GM23248 (cell line): ENCODE results near the gene NCK2. TPM values are rescaled to one million over a fixed set of nuclear protein-coding genes. Genes with fewer than 3 reads are reported as not detected.
A peak's percentile ranks its signal among the peaks of the same experiment; 100 is the strongest.

Experiments
- DNase-seq: peaks from one replicate; pipeline ENCODE4 v3.0.0-alpha.2; 2015
- H2AFZ ChIP-seq: fragments of 200-600 bp; sonication (generic); 2 replicates; pipeline ENCODE4 v1.6.1; 2016; ENCODE audit warnings: antibody characterized with exemption
- H3F3A ChIP-seq: fragments of 200-600 bp; sonication (generic); 2 replicates; pipeline ENCODE4 v1.6.1; 2016; ENCODE audit warnings: mild to moderate bottlenecking, antibody characterized with exemption, mixed run types; ENCODE audit not compliant: insufficient read depth
- H3K27ac ChIP-seq: fragments of 200-600 bp; sonication (generic); 2 replicates; pipeline ENCODE4 v1.5.1; 2016; ENCODE audit warnings: mild to moderate bottlenecking
- H3K27me3 ChIP-seq: fragments of 200-600 bp; sonication (generic); replicated peaks from 2 replicates; pipeline ENCODE4 v1.6.1; 2016; ENCODE audit warnings: mild to moderate bottlenecking; ENCODE audit not compliant: insufficient read depth
- H3K36me3 ChIP-seq: fragments of 200-600 bp; sonication (generic); 2 replicates; pipeline ENCODE4 v1.6.1; 2016; ENCODE audit warnings: low read depth, mild to moderate bottlenecking
- H3K4me1 ChIP-seq: fragments of 200-600 bp; sonication (generic); 2 replicates; pipeline ENCODE4 v1.6.1; 2016; ENCODE audit warnings: mild to moderate bottlenecking; ENCODE audit not compliant: insufficient read depth
- H3K4me2 ChIP-seq: fragments of 200-600 bp; sonication (generic); one replicate; pipeline ENCODE4 v1.6.1; 2016; ENCODE audit warnings: mild to moderate bottlenecking; ENCODE audit not compliant: unreplicated experiment
- H3K4me3 ChIP-seq: fragments of 200-600 bp; sonication (generic); 2 replicates; pipeline ENCODE4 v1.5.1; 2016; ENCODE audit warnings: mild to moderate bottlenecking
- H3K79me2 ChIP-seq: fragments of 200-600 bp; sonication (generic); 2 replicates; pipeline ENCODE4 v1.6.1; 2016; ENCODE audit warnings: mild to moderate bottlenecking; ENCODE audit not compliant: insufficient read depth
- H3K9ac ChIP-seq: fragments of 200-600 bp; sonication (generic); 2 replicates; pipeline ENCODE4 v1.6.1; 2016; ENCODE audit warnings: mild to moderate bottlenecking
- H3K9me2 ChIP-seq: fragments of 200-600 bp; sonication (generic); 2 replicates; pipeline ENCODE4 v1.6.1; 2016; ENCODE audit warnings: mixed run types, mild to moderate bottlenecking, moderate library complexity; ENCODE audit not compliant: insufficient read depth
- H3K9me3 ChIP-seq: fragments of 200-600 bp; sonication (generic); one replicate; pipeline ENCODE4 v1.6.1; 2017; ENCODE audit warnings: low read depth
- H4K20me1 ChIP-seq: fragments of 200-600 bp; sonication (generic); 2 replicates; pipeline ENCODE4 v1.6.0; 2016; ENCODE audit not compliant: insufficient read depth
- EZH2 ChIP-seq: fragments of 200-600 bp; sonication (generic); IDR thresholded peaks from 2 replicates; pipeline ENCODE4 v1.6.1; 2018; ENCODE audit warnings: antibody characterized with exemption, mild to moderate bottlenecking; ENCODE audit not compliant: insufficient read depth, poor library complexity, severe bottlenecking
- EZH2phosphoT487 ChIP-seq: fragments of 200-600 bp; sonication (generic); IDR thresholded peaks from 2 replicates; pipeline ENCODE4 v1.6.1; 2018; ENCODE audit warnings: antibody characterized with exemption, moderate library complexity, mild to moderate bottlenecking, low read depth; ENCODE audit not compliant: insufficient read depth
- whole genome bisulfite sequencing, 2 experiments: methylation state at CpG; one replicate each; pipeline ENCODE4 v1.1.6; 2015 to 2017; ENCODE audit warnings: low lambda C conversion rate in 2 of 2, low coverage in 1 of 2; ENCODE audit errors: missing lambda C conversion rate in 2 of 2; 5-methylcytosine and 5-hydroxymethylcytosine counted together
- in situ Hi-C: fragments of 300-500 bp; cut with MboI; formaldehyde crosslinking; loops from 2 replicates; pipeline ENCODE4 v1.15.0; 2020
- polyA plus RNA-seq: library from polyadenylated mRNA; unstranded; fragments of >200 nt; fragmentation: Nextera tagmentation; extraction: Ambion mirVana; gene quantifications from 2 replicates; pipeline ENCODE4 v1.2.1, GENCODE V29; 2016
- total RNA-seq: library from RNA; depleted of rRNA; stranded (reverse); fragments of >200 nt; shearing (Covaris generic); gene quantifications from 2 replicates; pipeline ENCODE4 v1.2.3, GENCODE V29; 2014

Gene NCK2
- total and polyA plus RNA-seq, 2 experiments from 2014 or later = 5.1 to 25.2 TPM

DNA sequence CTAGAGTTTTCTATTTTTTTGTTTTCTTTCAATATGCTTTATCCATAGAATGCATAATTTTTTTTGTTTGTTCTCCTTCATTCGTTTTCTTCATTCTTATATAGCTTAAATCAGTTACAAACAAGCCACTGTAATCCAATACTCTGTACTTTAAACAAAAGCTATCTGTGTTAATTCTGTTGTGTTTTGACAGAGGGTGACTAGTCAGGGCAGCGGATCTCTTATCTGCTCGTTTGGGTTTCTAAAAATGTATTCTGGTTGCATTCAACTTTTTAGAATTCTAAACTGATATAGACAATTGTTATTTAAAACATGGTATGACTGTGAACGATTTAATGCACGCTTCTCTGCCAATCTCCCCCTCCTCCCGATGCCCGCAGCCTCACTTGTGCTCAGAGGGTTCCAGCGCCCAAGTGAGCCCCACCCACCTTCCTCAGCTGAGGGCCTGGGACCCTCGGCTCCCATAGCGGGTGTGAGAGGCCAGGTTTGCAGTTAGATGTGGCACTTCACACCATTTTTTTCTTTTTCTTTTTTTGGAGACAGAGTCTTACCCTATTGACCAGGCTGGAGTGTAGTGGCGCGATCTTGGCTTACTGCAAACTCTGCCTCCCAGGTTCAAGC is 44.1 kb downstream of the NCK2 start:
- Histone ChIP-seq H3K4me3 (no peak overlapping the region), H3K27me3 (no peaks in the 10 kb centered on the region), H3K4me2 (no peak overlapping the region), H3K9me3 (no peaks in the 10 kb centered on the region), H3F3A (no peaks in the 10 kb centered on the region), H4K20me1 (no peaks in the 10 kb centered on the region), H3K9ac (no peak overlapping the region), H2AFZ (no peak overlapping the region), H3K4me1 (peaks cover 16% of the 10 kb centered on the region), H3K79me2 (peaks cover 86% of the 10 kb centered on the region), H3K9me2 (no peaks in the 10 kb centered on the region), H3K27ac (no peak overlapping the region), H3K36me3 (no peaks in the 10 kb centered on the region)
- no peak for DNase-seq
- in situ Hi-C loops = no loop called here
- TF ChIP-seq EZH2phosphoT487 (no peak), EZH2 (no peak)
- WGBS, 2 experiments = 86 to 87% methylated on average over 12 of the region's 12 CpGs

DNA sequence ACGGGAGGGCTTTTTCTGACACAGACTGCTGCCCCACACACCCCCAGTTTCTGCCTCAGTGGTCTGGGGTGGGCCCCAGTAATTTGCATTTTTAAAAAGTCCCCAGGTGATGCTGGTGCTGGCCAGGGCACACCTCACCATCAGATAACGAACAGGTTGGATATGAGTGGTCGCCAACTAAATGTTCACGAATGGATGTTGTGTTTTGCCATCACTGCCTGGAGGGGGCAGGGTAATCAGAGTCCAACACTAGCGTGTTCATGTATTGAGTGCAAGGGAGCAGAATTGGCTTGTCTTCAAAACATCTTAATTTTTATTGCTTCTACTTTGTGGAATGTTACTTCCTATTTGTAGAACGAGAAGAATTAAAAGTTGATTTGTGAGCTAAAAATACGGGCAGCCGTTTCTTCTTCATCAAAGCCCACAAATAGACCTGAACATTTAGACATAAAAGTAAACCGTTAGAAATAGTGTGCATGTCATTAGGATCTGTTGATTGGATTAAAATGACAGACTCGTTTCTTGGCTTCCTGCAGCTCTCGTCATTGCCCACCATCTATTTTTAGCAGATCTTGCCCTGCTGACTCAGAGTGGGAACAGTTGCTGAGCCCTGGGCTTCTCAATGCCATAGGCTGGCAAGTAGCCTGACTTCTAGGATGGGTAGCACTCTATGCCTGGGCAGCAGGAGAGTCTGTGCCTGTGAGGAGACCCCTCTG is 45.2 kb downstream of the NCK2 start:
- DNase-seq = peak; percentile 92
- Histone ChIP-seq H3K4me1 (peaks cover 17% of the 10 kb centered on the region), H3K9ac (no peak overlapping the region), H3K36me3 (no peaks in the 10 kb centered on the region), H3K79me2 (peaks cover 85% of the 10 kb centered on the region), H3K27ac (no peak overlapping the region), H3F3A (no peaks in the 10 kb centered on the region), H3K9me2 (no peaks in the 10 kb centered on the region), H3K27me3 (no peaks in the 10 kb centered on the region), H3K9me3 (no peaks in the 10 kb centered on the region), H3K4me3 (peak overlapping the region; percentile 42), H2AFZ (0 out of 2 replicates have a peak overlapping the region, but pooled peaks have one; percentile 17), H4K20me1 (no peaks in the 10 kb centered on the region), H3K4me2 (peak overlapping the region; percentile 73)
- no peak for TF ChIP-seq EZH2
- TF ChIP-seq EZH2phosphoT487 = no peak
- in situ Hi-C loops = no loop called here
- WGBS, 2 experiments = 25 to 29% methylated on average over 11 of the region's 11 CpGs

DNA sequence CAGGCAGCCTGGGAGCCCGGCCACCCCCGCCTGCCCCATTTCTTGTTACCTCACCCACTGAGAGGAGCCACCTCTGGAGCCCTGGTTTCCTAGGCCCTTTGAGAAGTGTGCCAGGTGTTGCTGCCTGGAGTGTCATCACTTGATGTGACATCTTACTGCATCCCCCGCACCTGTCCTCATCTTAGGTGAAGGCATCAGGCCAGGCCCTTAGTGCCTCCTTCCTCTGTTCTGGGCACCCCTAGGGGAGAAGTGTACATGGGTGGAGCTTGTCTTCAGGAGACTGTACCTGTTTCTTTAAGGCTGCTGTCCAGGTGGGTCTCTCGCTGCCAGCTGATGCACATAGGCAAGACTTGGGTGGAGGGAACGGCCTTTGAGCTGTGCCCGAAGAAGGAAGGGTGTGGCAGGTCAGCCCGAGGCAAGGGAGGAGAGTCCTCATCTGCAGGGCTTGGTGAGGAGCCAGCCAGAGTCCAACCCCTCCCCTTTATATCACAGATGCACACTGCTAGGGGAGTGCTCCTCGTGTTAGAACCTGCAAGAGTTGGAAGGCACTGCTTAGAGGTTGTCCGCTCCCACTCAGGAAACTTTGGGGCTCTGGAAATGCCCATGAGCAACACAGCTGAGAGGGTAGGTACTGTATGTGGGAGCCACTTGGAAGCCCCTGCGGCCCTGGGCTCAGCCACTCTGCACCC is 45.9 kb downstream of the NCK2 start:
- Histone ChIP-seq H3K4me3 (0 out of 2 replicates have a peak overlapping the region, but pooled peaks have one; percentile 42), H3K79me2 (peaks cover 85% of the 10 kb centered on the region), H3K9me2 (no peaks in the 10 kb centered on the region), H3K36me3 (no peaks in the 10 kb centered on the region), H2AFZ (no peak overlapping the region), H3K9ac (no peak overlapping the region), H4K20me1 (no peaks in the 10 kb centered on the region), H3F3A (peaks cover 2% of the 10 kb centered on the region), H3K27me3 (no peaks in the 10 kb centered on the region), H3K9me3 (no peaks in the 10 kb centered on the region), H3K4me1 (peaks cover 24% of the 10 kb centered on the region), H3K27ac (no peak overlapping the region), H3K4me2 (peak overlapping the region; percentile 73)
- TF ChIP-seq EZH2phosphoT487 = no peak
- no peak for TF ChIP-seq EZH2
- no peak for DNase-seq
- in situ Hi-C loops = no loop called here
- 64 to 72% methylated on average over 10 of the region's 10 CpGs for WGBS, 2 experiments

DNA sequence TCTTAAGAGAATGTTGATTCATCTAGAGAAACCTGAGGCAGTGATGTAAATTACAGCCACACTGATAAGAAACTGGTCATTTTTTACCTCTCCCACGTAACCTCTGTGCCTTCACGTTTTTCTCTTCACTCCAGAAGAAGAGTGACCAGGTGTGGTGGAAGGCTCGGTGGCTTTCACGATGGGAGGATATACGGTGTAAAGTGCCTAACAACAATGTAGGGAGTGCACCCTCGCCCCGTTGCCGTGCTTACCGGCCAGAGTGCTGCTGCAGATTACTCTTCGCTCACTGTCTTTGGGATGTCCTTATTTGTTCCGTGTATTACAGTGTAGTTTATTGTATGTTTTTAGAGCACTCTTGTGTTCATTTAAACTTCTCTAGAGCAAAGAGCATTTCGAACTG is 46.5 kb downstream of the NCK2 start:
- no peaks in the 10 kb centered on the region for H3K9me3 ChIP-seq
- in situ Hi-C loops = no loop called here
- DNase-seq = no peak
- no peak overlapping the region for H3K4me3 ChIP-seq
- H3K36me3 ChIP-seq = no peaks in the 10 kb centered on the region
- no peak overlapping the region for H3K9ac ChIP-seq
- no peaks in the 10 kb centered on the region for H4K20me1 ChIP-seq
- H2AFZ ChIP-seq = no peak overlapping the region
- no peak for TF ChIP-seq EZH2
- TF ChIP-seq EZH2phosphoT487 = no peak
- peaks cover 7% of the 10 kb centered on the region for H3F3A ChIP-seq
- H3K9me2 ChIP-seq = no peaks in the 10 kb centered on the region
- WGBS, 2 experiments = 95 to 97% methylated on average over 12 of the region's 12 CpGs
- H3K27me3 ChIP-seq = no peaks in the 10 kb centered on the region
- H3K79me2 ChIP-seq = peaks cover 86% of the 10 kb centered on the region
- peaks cover 31% of the 10 kb centered on the region for H3K4me1 ChIP-seq
- H3K4me2 ChIP-seq = no peak overlapping the region
- no peak overlapping the region for H3K27ac ChIP-seq
